ENCODE measurements around the gene SOX13. TPM values are rescaled to one million over a fixed set of nuclear protein-coding genes. Genes with fewer than 3 reads are reported as not detected.
A peak's percentile ranks its signal among the peaks of the same experiment; 100 is the strongest.

The SOX13 gene
- total RNA-seq, 1 experiment from 2014 or later: 35.6 TPM

DNA sequence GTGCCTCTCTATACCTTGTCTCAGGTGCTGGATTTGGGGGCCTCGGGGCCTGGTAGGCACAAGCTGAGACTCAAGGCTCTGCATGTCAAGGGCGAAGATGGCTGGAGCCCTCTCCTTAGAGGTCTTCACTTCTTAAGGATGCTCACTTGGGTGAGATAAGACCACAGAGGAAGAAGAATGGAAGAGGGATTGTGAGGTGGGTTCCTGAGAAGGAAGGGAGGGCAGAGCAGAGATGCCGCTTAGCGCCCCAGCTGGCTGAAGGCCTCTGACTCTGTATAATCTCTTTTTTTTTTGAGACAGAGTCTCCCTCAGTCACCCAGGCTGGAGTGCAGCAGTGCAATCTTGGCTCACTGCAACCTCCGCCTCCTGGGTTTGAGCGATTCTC lies 32.2 kb downstream of the SOX13 start:
- H3K79me2 ChIP-seq (ENCODE audit: insufficient read depth, low read length): peaks cover 22% of the 10 kb centered on the region; the same call in 1 of the 2 replicates
- H3K9me3 ChIP-seq (ENCODE audit: control insufficient read depth in 1 of 2, insufficient read depth in 1 of 2, low read depth in 1 of 2, low read length in 2 of 2): no peaks in the 10 kb centered on the region
- RAD21 ChIA-PET (ENCODE audit: low non-redundant PET in 1 of 2, low total read pairs in 2 of 2, uncharacterized antibody in 2 of 2, unreplicated experiment in 2 of 2): no interaction called here
- no peaks in the 10 kb centered on the region for H4K20me1 ChIP-seq (ENCODE audit: insufficient read depth)
- H3K9ac ChIP-seq (ENCODE audit: low read length): no peak overlapping the region; the same call in 1 of the 2 replicates
- CTCF ChIA-PET: interaction anchor here (1.2 kb wide), 1 partner anchor 293 kb away, joined by 3 read pairs; no protein-coding TSS in a partner anchor
- TF ChIP-seq, protein P1, sequence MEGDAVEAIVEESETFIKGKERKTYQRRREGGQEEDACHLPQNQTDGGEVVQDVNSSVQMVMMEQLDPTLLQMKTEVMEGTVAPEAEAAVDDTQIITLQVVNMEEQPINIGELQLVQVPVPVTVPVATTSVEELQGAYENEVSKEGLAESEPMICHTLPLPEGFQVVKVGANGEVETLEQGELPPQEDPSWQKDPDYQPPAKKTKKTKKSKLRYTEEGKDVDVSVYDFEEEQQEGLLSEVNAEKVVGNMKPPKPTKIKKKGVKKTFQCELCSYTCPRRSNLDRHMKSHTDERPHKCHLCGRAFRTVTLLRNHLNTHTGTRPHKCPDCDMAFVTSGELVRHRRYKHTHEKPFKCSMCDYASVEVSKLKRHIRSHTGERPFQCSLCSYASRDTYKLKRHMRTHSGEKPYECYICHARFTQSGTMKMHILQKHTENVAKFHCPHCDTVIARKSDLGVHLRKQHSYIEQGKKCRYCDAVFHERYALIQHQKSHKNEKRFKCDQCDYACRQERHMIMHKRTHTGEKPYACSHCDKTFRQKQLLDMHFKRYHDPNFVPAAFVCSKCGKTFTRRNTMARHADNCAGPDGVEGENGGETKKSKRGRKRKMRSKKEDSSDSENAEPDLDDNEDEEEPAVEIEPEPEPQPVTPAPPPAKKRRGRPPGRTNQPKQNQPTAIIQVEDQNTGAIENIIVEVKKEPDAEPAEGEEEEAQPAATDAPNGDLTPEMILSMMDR (IDR thresholded peaks at IDR 0.05 in 2 of 3, conservative IDR thresholded peaks at IDR 0.05 in 1 of 3; ENCODE audit: borderline replicate concordance in 1 of 3, insufficient read depth in 1 of 3, low read depth in 2 of 3, low read length in 2 of 3): no peak
- TF ChIP-seq ZNF274 (IDR thresholded peaks at IDR 0.05; ENCODE audit: low read depth, low read length): no peak
- no peak for TF ChIP-seq ZFX (IDR thresholded peaks at IDR 0.05)
- TF ChIP-seq YY1 (IDR thresholded peaks at IDR 0.05; ENCODE audit: extremely low read depth, insufficient replicate concordance, low read depth, low read length): no peak
- no peak for TF ChIP-seq EZH2 (IDR thresholded peaks at IDR 0.05)
- TF ChIP-seq EZH2phosphoT487 (IDR thresholded peaks at IDR 0.05; ENCODE audit: borderline replicate concordance): no peak
- TF ChIP-seq, protein P2, sequence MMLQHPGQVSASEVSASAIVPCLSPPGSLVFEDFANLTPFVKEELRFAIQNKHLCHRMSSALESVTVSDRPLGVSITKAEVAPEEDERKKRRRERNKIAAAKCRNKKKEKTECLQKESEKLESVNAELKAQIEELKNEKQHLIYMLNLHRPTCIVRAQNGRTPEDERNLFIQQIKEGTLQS (IDR thresholded peaks at IDR 0.05): no peak
- peak; percentile 7 for ATAC-seq
- peak overlapping the region; percentile 74 for H3K27ac ChIP-seq (ENCODE audit: low read depth, low read length)
- no TSS peak for BruUV-seq (replicated peaks)
- POLR2A ChIA-PET: no interaction called here
- H3K9me2 ChIP-seq (ENCODE audit: insufficient read depth): no peaks in the 10 kb centered on the region
- no peaks in the 10 kb centered on the region for H3K27me3 ChIP-seq (ENCODE audit: insufficient read depth, low read length)
- no peak for DNase-seq (ENCODE audit: low read depth, low spot score)
- no peak overlapping the region for H3K4me3 ChIP-seq (replicated peaks in 1 of 2; ENCODE audit: low read depth in 1 of 2, low read length in 2 of 2)
- intact Hi-C loops (cut with micrococcal nuclease): no loop called here
- no peak overlapping the region for H2AFZ ChIP-seq (ENCODE audit: low read depth, low read length, poor library complexity, severe bottlenecking)
- peak overlapping the region; percentile 77 for H3K4me2 ChIP-seq (ENCODE audit: low read length)
- no peaks in the 10 kb centered on the region for H3K36me3 ChIP-seq (ENCODE audit: control insufficient read depth in 1 of 2, insufficient read depth in 2 of 2, low read length in 2 of 2)
- peaks cover 42 to 49% of the 10 kb centered on the region in 2 experiments for H3K4me1 ChIP-seq (ENCODE audit: control insufficient read depth in 1 of 2, insufficient read depth in 2 of 2, low read length in 2 of 2)

DNA sequence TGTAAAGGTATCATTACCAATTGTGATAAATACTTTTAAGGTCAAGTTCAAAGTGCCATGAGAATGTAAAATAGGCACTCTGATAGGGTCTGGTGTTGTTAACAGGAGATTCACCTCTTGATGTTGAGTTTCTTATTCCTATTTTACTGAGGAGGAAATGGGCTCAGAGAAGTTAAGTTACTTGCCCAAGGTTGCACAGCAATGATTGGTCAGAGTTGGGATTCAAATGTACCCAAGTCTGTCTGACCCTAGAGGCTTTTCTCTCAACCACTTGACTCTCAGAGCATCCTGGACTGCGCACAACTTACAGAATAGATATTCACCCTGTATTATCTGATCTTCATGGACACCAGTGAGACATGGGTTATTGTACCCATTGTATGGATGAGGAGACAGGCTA lies 33.9 kb downstream of the SOX13 start:
- Histone ChIP-seq H3K27ac (ENCODE audit: low read depth, low read length) (no peak overlapping the region), H4K20me1 (ENCODE audit: insufficient read depth) (no peaks in the 10 kb centered on the region), H3K9me2 (ENCODE audit: insufficient read depth) (no peaks in the 10 kb centered on the region), H3K27me3 (ENCODE audit: insufficient read depth, low read length) (no peaks in the 10 kb centered on the region), H2AFZ (ENCODE audit: low read depth, low read length, poor library complexity, severe bottlenecking) (no peak overlapping the region), H3K4me2 (ENCODE audit: low read length) (no peak overlapping the region), H3K36me3 (ENCODE audit: control insufficient read depth in 1 of 2, insufficient read depth in 2 of 2, low read length in 2 of 2) (no peaks in the 10 kb centered on the region), H3K9me3 (ENCODE audit: control insufficient read depth in 1 of 2, insufficient read depth in 1 of 2, low read depth in 1 of 2, low read length in 2 of 2) (no peaks in the 10 kb centered on the region), H3K4me1 (ENCODE audit: control insufficient read depth in 1 of 2, insufficient read depth in 2 of 2, low read length in 2 of 2) (peaks cover 49 to 51% of the 10 kb centered on the region in 2 experiments), H3K79me2 (ENCODE audit: insufficient read depth, low read length) (peaks cover 13% of the 10 kb centered on the region; the same call in 1 of the 2 replicates), H3K9ac (ENCODE audit: low read length) (no peak overlapping the region), H3K4me3 (replicated peaks in 1 of 2; ENCODE audit: low read depth in 1 of 2, low read length in 2 of 2) (no peak overlapping the region)
- ChIA-PET CTCF (no interaction called here), POLR2A (no interaction called here), RAD21 (ENCODE audit: low non-redundant PET in 1 of 2, low total read pairs in 2 of 2, uncharacterized antibody in 2 of 2, unreplicated experiment in 2 of 2) (no interaction called here)
- intact Hi-C loops (cut with micrococcal nuclease): no loop called here
- BruUV-seq (replicated peaks): no TSS peak
- ATAC-seq (no peak), DNase-seq (ENCODE audit: low read depth, low spot score) (no peak)
- TF ChIP-seq TCF7L2 (IDR thresholded peaks at IDR 0.05; ENCODE audit: borderline replicate concordance, extremely low read depth, insufficient read depth, insufficient read length): no peak
- TF ChIP-seq SP1 (IDR thresholded peaks at IDR 0.05; ENCODE audit: low read depth): no peak
- no peak for TF ChIP-seq POLR2AphosphoS5 (IDR thresholded peaks at IDR 0.05; ENCODE audit: low read depth, low read length)
- TF ChIP-seq, protein P3, sequence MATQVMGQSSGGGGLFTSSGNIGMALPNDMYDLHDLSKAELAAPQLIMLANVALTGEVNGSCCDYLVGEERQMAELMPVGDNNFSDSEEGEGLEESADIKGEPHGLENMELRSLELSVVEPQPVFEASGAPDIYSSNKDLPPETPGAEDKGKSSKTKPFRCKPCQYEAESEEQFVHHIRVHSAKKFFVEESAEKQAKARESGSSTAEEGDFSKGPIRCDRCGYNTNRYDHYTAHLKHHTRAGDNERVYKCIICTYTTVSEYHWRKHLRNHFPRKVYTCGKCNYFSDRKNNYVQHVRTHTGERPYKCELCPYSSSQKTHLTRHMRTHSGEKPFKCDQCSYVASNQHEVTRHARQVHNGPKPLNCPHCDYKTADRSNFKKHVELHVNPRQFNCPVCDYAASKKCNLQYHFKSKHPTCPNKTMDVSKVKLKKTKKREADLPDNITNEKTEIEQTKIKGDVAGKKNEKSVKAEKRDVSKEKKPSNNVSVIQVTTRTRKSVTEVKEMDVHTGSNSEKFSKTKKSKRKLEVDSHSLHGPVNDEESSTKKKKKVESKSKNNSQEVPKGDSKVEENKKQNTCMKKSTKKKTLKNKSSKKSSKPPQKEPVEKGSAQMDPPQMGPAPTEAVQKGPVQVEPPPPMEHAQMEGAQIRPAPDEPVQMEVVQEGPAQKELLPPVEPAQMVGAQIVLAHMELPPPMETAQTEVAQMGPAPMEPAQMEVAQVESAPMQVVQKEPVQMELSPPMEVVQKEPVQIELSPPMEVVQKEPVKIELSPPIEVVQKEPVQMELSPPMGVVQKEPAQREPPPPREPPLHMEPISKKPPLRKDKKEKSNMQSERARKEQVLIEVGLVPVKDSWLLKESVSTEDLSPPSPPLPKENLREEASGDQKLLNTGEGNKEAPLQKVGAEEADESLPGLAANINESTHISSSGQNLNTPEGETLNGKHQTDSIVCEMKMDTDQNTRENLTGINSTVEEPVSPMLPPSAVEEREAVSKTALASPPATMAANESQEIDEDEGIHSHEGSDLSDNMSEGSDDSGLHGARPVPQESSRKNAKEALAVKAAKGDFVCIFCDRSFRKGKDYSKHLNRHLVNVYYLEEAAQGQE (IDR thresholded peaks at IDR 0.05; ENCODE audit: low read depth): no peak
- TF ChIP-seq RAD21 (IDR thresholded peaks at IDR 0.05; ENCODE audit: low read depth): no peak
- no peak for TF ChIP-seq SRF (IDR thresholded peaks at IDR 0.05; ENCODE audit: low read depth)
- no peak for TF ChIP-seq CBX3 (IDR thresholded peaks at IDR 0.05; ENCODE audit: low read depth)
- TF ChIP-seq, protein P4, sequence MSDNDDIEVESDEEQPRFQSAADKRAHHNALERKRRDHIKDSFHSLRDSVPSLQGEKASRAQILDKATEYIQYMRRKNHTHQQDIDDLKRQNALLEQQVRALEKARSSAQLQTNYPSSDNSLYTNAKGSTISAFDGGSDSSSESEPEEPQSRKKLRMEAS (IDR thresholded peaks at IDR 0.05): no peak
- TF ChIP-seq EZH2 (IDR thresholded peaks at IDR 0.05): no peak
- TF ChIP-seq FOSL1 (IDR thresholded peaks at IDR 0.05; ENCODE audit: low read depth): no peak
- TF ChIP-seq ZFX (IDR thresholded peaks at IDR 0.05): no peak
